Activated CD8-positive, alpha-beta memory T cell treated with anti-CD3 and anti-CD28 coated beads, Interleukin-2, amount 50 U/mL, for 1 hour (primary cell): ENCODE results near the gene EBP.

Source experiments
- DNase-seq: peaks from one replicate; pipeline ENCODE4 v3.0.0-alpha.2; 2020; ENCODE audit errors: extremely low read depth

EBP gene

DNA sequence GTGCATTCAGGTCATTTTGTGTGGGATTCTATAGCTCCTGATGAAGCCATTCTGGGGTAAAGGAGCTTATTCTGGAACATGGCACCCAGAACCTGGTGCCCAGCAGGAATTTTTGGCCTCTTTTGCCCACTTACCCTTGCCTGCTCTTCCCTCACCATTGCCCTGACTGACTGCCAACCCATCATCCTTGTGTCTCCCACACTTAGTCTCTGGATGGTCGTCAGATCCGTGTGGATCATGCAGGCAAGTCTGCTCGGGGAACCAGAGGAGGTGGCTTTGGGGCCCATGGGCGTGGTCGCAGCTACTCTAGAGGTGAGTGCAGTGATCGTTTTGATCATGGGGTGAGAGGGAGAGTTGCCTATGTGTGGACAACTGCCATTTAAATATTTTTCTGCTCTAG, 54.5 kb downstream of the EBP start:
- DNase-seq: no peak
